ENCODE data around the gene PRKG1. TPM values are rescaled to one million over a fixed set of nuclear protein-coding genes. Genes with fewer than 3 reads are reported as not detected.

Gene PRKG1
- total and polyA plus RNA-seq, 2 donors (not counting 1 experiment from before 2014, with no cell fraction given), result 45.8 to 71.8 TPM

DNA sequence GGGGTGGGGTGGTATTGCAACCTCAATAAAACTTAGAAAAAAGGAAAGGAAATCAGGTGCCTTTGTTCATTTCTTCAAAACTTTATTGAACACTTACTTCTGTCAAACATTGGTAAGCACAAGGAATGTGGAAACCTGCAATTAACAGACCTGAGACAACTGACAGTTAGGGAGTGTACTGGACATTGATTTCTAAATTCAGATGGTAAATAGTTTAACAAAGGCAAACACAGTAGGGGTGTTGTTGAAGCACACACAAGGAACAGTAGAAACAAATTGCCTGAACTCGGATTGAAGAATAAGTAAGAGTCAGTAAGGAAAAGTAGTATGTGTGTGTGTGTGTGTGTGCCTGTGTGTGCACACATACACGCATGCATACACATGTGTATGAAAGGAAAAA is 516.5 kb downstream of the PRKG1 start:
- DNase-seq (ENCODE audit: low read depth in 2 of 2), result no peak
- Histone ChIP-seq H3K9ac (ENCODE audit: insufficient read depth, low read length) (no peak overlapping the region), H3K4me3 (replicated peaks in 1 of 4; ENCODE audit: control extremely low read depth in 1 of 4, insufficient read depth in 1 of 4, low read depth in 3 of 4, low read length in 4 of 4) (no peak overlapping the region), H3K9me3 (ENCODE audit: control insufficient read depth, insufficient read depth, low read depth, low read length) (no peaks in the 10 kb centered on the region), H3K27me3 (ENCODE audit: control insufficient read depth, insufficient read depth, low read length) (no peaks in the 10 kb centered on the region), H2AFZ (ENCODE audit: low read length) (no peak overlapping the region), H3K4me2 (ENCODE audit: extremely low read depth, insufficient read depth, low read length) (no peak overlapping the region), H3K36me3 (ENCODE audit: control insufficient read depth, insufficient read depth, low read length) (no peaks in the 10 kb centered on the region), H3K27ac (ENCODE audit: insufficient read depth, low read length) (no peak overlapping the region), H4K20me1 (ENCODE audit: control insufficient read depth, extremely low read depth, insufficient read depth, low read length) (no peaks in the 10 kb centered on the region), H3K79me2 (ENCODE audit: control insufficient read depth, insufficient read depth, low read length) (no peaks in the 10 kb centered on the region), H3K4me1 (ENCODE audit: control insufficient read depth, extremely low read depth, insufficient read depth, low read length) (no peaks in the 10 kb centered on the region)
- TF ChIP-seq CTCF (conservative IDR thresholded peaks at IDR 0.05 in 1 of 2, IDR thresholded peaks at IDR 0.05 in 1 of 2; ENCODE audit: low read depth in 1 of 2, low read length in 2 of 2) (no peak), EZH2 (IDR thresholded peaks at IDR 0.05; ENCODE audit: low read length, missing control alignments) (no peak)

DNA sequence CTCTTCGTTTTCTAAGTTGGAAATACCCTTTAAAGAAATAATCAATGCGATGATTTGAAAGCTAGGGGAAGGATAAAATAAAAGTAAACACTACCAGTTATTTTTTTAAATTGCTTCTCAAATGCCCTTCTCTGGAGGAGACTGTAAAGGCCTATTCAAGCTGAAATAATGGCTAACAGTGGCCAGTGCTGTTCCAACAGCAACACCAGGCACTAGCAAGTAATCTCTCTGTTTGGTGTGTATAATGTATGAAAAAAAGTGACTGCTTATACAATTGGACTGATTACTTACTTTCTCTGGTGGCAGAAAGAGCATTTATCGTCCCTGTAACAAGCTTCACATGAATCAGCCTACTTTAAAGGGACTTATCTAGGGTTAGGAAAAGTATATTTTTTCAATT is 522.4 kb downstream of the PRKG1 start:
- Histone ChIP-seq H3K4me3 (replicated peaks in 1 of 4; ENCODE audit: control extremely low read depth in 1 of 4, insufficient read depth in 1 of 4, low read depth in 3 of 4, low read length in 4 of 4) (no peak overlapping the region), H4K20me1 (ENCODE audit: control insufficient read depth, extremely low read depth, insufficient read depth, low read length) (no peaks in the 10 kb centered on the region), H3K9me3 (ENCODE audit: control insufficient read depth, insufficient read depth, low read depth, low read length) (no peaks in the 10 kb centered on the region), H3K4me1 (ENCODE audit: control insufficient read depth, extremely low read depth, insufficient read depth, low read length) (no peaks in the 10 kb centered on the region), H3K27ac (ENCODE audit: insufficient read depth, low read length) (no peak overlapping the region), H3K79me2 (ENCODE audit: control insufficient read depth, insufficient read depth, low read length) (no peaks in the 10 kb centered on the region), H3K4me2 (ENCODE audit: extremely low read depth, insufficient read depth, low read length) (no peak overlapping the region), H2AFZ (ENCODE audit: low read length) (no peak overlapping the region), H3K9ac (ENCODE audit: insufficient read depth, low read length) (no peak overlapping the region), H3K27me3 (ENCODE audit: control insufficient read depth, insufficient read depth, low read length) (no peaks in the 10 kb centered on the region), H3K36me3 (ENCODE audit: control insufficient read depth, insufficient read depth, low read length) (no peaks in the 10 kb centered on the region)
- TF ChIP-seq CTCF (conservative IDR thresholded peaks at IDR 0.05 in 1 of 2, IDR thresholded peaks at IDR 0.05 in 1 of 2; ENCODE audit: low read depth in 1 of 2, low read length in 2 of 2), result no peak
- TF ChIP-seq EZH2 (IDR thresholded peaks at IDR 0.05; ENCODE audit: low read length, missing control alignments), result no peak
- DNase-seq (ENCODE audit: low read depth in 2 of 2), result no peak

DNA sequence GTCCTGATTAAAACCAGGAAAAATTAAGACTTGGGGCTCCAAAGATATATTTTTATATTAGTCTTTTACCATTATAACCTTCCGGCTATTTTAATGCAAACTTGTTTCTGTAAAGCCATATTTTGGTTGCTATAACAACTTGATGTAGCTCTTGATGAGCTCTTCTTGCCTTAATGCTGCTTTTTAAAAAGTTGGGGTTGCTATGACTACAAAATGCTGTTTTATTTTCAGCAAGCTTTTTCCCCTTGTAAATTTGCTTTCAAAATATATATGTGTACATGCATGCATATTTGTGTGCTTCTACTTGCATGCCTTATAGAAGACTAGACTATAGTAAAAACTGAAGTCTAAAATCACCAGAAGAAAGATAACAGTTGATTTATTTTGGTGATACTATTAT is 525.4 kb downstream of the PRKG1 start:
- Histone ChIP-seq H3K4me1 (ENCODE audit: control insufficient read depth, extremely low read depth, insufficient read depth, low read length) (no peaks in the 10 kb centered on the region), H2AFZ (ENCODE audit: low read length) (no peak overlapping the region), H3K79me2 (ENCODE audit: control insufficient read depth, insufficient read depth, low read length) (no peaks in the 10 kb centered on the region), H3K36me3 (ENCODE audit: control insufficient read depth, insufficient read depth, low read length) (no peaks in the 10 kb centered on the region), H3K27me3 (ENCODE audit: control insufficient read depth, insufficient read depth, low read length) (no peaks in the 10 kb centered on the region), H3K27ac (ENCODE audit: insufficient read depth, low read length) (no peak overlapping the region), H3K9ac (ENCODE audit: insufficient read depth, low read length) (no peak overlapping the region), H3K9me3 (ENCODE audit: control insufficient read depth, insufficient read depth, low read depth, low read length) (no peaks in the 10 kb centered on the region), H4K20me1 (ENCODE audit: control insufficient read depth, extremely low read depth, insufficient read depth, low read length) (no peaks in the 10 kb centered on the region), H3K4me3 (replicated peaks in 1 of 4; ENCODE audit: control extremely low read depth in 1 of 4, insufficient read depth in 1 of 4, low read depth in 3 of 4, low read length in 4 of 4) (no peak overlapping the region), H3K4me2 (ENCODE audit: extremely low read depth, insufficient read depth, low read length) (no peak overlapping the region)
- no peak for TF ChIP-seq EZH2 (IDR thresholded peaks at IDR 0.05; ENCODE audit: low read length, missing control alignments)
- no peak for TF ChIP-seq CTCF (conservative IDR thresholded peaks at IDR 0.05 in 1 of 2, IDR thresholded peaks at IDR 0.05 in 1 of 2; ENCODE audit: low read depth in 1 of 2, low read length in 2 of 2)
- DNase-seq (ENCODE audit: low read depth in 2 of 2), result no peak
